Gastrocnemius medialis (tissue), 4 donors: ENCODE measurements around the gene PCDHB10.
"Not testable (repeated sequence)": the region's sequence is repeated elsewhere in the genome, so short reads cannot be mapped to it uniquely, and the experiment has no call there.

Experiments used
- POLR2A ChIP-seq, 2 donors: fragments of 450-650 bp; IDR thresholded peaks; one replicate each; pipeline ENCODE4 v1.6.1; 2017; ENCODE audit warnings: antibody characterized with exemption in 2 of 2, mild to moderate bottlenecking in 2 of 2, moderate library complexity in 2 of 2
- TF ChIP-seq, protein P1 (sequence below), 5 experiments: fragments of 450-650 bp in 3 of 5; fragments of 200-600 bp in 2 of 5; sonication (generic) in 2 of 5; IDR thresholded peaks in 4 of 5; conservative IDR thresholded peaks in 1 of 5; 1 replicate in 4 of 5; 2 replicates in 1 of 5; pipeline ENCODE4 v1.5.1; 2016 to 2019; ENCODE audit warnings: antibody characterized with exemption in 5 of 5, mild to moderate bottlenecking in 3 of 5, moderate library complexity in 3 of 5

- TF ChIP-seq, protein P1, sequence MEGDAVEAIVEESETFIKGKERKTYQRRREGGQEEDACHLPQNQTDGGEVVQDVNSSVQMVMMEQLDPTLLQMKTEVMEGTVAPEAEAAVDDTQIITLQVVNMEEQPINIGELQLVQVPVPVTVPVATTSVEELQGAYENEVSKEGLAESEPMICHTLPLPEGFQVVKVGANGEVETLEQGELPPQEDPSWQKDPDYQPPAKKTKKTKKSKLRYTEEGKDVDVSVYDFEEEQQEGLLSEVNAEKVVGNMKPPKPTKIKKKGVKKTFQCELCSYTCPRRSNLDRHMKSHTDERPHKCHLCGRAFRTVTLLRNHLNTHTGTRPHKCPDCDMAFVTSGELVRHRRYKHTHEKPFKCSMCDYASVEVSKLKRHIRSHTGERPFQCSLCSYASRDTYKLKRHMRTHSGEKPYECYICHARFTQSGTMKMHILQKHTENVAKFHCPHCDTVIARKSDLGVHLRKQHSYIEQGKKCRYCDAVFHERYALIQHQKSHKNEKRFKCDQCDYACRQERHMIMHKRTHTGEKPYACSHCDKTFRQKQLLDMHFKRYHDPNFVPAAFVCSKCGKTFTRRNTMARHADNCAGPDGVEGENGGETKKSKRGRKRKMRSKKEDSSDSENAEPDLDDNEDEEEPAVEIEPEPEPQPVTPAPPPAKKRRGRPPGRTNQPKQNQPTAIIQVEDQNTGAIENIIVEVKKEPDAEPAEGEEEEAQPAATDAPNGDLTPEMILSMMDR (IDR thresholded peaks at IDR 0.05 in 4 of 5, conservative IDR thresholded peaks at IDR 0.05 in 1 of 5), result not testable (repeated sequence)
- TF ChIP-seq POLR2A (IDR thresholded peaks at IDR 0.05), result not testable (repeated sequence)
Measured at GRCh38 chr5:141215504-141215903, 23.4 kb downstream of the PCDHB10 start.
